Measurements from ENCODE around the gene CHST9. TPM values are rescaled to one million over a fixed set of nuclear protein-coding genes. Genes with fewer than 3 reads are reported as not detected.

The CHST9 gene
- total RNA-seq, 1 donor from 2014 or later: 38.9 TPM

- Mint-ChIP-seq H3K4me3 (ENCODE audit: low read depth) (no peak overlapping the region), H3K4me1 (ENCODE audit: low read depth) (no peaks in the 10 kb centered on the region), H3K9me3 (ENCODE audit: low read depth) (no peaks in the 10 kb centered on the region), H3K36me3 (ENCODE audit: insufficient read depth) (no peaks in the 10 kb centered on the region), H3K27me3 (peaks cover 7% of the 10 kb centered on the region), H3K27ac (no peak overlapping the region)
- DNase-seq (ENCODE audit: low spot score, unreplicated experiment): no peak
- no peak for TF ChIP-seq CTCF (IDR thresholded peaks at IDR 0.05; ENCODE audit: unreplicated experiment)
Measured at GRCh38 chr18:26893996-26894395, 291.1 kb downstream of the CHST9 start.

- no peak overlapping the region for H3K27ac Mint-ChIP-seq
- no peaks in the 10 kb centered on the region for H3K36me3 Mint-ChIP-seq (ENCODE audit: insufficient read depth)
- H3K27me3 Mint-ChIP-seq: peaks cover 10% of the 10 kb centered on the region
- no peak for DNase-seq (ENCODE audit: low spot score, unreplicated experiment)
- TF ChIP-seq CTCF (IDR thresholded peaks at IDR 0.05; ENCODE audit: unreplicated experiment): no peak
- H3K4me3 Mint-ChIP-seq (ENCODE audit: low read depth): no peak overlapping the region
- no peaks in the 10 kb centered on the region for H3K4me1 Mint-ChIP-seq (ENCODE audit: low read depth)
- no peaks in the 10 kb centered on the region for H3K9me3 Mint-ChIP-seq (ENCODE audit: low read depth)
Measured at GRCh38 chr18:26888259-26888658, 296.8 kb downstream of the CHST9 start.

GRCh38 chr18:26875040-26875654 is 310.0 kb downstream of the CHST9 start:
- Mint-ChIP-seq H3K27ac (no peak overlapping the region), H3K27me3 (no peaks in the 10 kb centered on the region), H3K9me3 (ENCODE audit: low read depth) (no peaks in the 10 kb centered on the region), H3K4me1 (ENCODE audit: low read depth) (no peaks in the 10 kb centered on the region), H3K4me3 (ENCODE audit: low read depth) (no peak overlapping the region), H3K36me3 (ENCODE audit: insufficient read depth) (no peaks in the 10 kb centered on the region)
- no peak for TF ChIP-seq CTCF (IDR thresholded peaks at IDR 0.05; ENCODE audit: unreplicated experiment)
- DNase-seq (ENCODE audit: low spot score, unreplicated experiment): no peak

DNA sequence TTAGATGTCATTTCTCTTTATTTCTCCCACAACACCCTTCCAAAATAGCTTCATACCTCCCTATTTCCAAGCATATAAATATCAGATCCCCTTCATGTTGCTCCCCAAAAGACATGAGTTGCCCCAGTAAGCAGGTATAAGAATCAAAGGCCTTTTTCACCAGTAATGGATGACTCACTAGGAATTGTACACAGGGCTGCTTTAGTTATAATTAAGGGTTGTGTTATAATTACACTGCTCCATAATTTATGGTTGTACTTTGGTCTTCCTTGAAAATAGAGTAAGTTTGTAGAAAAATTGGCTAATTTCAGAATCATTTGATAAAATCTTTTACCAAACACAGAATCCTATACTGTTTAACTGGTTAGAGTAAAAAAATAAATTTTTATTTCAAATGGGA is 310.8 kb downstream of the CHST9 start:
- DNase-seq (ENCODE audit: low spot score, unreplicated experiment): no peak

DNA sequence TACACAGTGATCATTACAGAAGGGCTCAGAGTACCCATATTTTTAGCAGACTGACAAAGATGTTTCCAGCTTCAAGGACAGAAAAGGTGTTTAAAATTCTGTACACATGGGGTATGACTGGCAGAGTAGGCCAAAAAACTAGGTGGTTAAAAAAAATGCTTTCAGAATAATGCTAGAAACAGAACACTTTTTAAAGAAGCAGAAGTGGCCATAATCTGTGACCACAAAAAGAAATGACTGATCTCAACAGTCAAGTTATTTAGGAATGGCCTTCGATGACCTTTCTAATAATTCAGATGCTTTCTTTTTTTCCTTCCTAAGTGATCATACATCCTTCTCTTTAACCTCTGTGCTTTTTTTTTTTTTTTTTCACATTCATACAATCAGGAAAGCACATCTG is 315.5 kb downstream of the CHST9 start:
- no peak for DNase-seq (ENCODE audit: low spot score, unreplicated experiment)
- no peak for TF ChIP-seq CTCF (IDR thresholded peaks at IDR 0.05; ENCODE audit: unreplicated experiment)
- H3K9me3 Mint-ChIP-seq (ENCODE audit: low read depth): no peaks in the 10 kb centered on the region
- no peak overlapping the region for H3K4me3 Mint-ChIP-seq (ENCODE audit: low read depth)
- H3K27ac Mint-ChIP-seq: no peak overlapping the region
- H3K27me3 Mint-ChIP-seq: peaks cover 34% of the 10 kb centered on the region
- peaks cover 1% of the 10 kb centered on the region for H3K4me1 Mint-ChIP-seq (ENCODE audit: low read depth)
- H3K36me3 Mint-ChIP-seq (ENCODE audit: insufficient read depth): no peaks in the 10 kb centered on the region

More for the DNA sequence above, 310.8 kb downstream of the CHST9 start:
- Mint-ChIP-seq H3K27me3 (peaks cover 3% of the 10 kb centered on the region), H3K27ac (no peak overlapping the region), H3K36me3 (ENCODE audit: insufficient read depth) (no peaks in the 10 kb centered on the region), H3K4me1 (ENCODE audit: low read depth) (no peaks in the 10 kb centered on the region), H3K4me3 (ENCODE audit: low read depth) (no peak overlapping the region), H3K9me3 (ENCODE audit: low read depth) (no peaks in the 10 kb centered on the region)
- no peak for TF ChIP-seq CTCF (IDR thresholded peaks at IDR 0.05; ENCODE audit: unreplicated experiment)
